ENCODE measurements around the gene OR5H1.

OR5H1 gene

DNA sequence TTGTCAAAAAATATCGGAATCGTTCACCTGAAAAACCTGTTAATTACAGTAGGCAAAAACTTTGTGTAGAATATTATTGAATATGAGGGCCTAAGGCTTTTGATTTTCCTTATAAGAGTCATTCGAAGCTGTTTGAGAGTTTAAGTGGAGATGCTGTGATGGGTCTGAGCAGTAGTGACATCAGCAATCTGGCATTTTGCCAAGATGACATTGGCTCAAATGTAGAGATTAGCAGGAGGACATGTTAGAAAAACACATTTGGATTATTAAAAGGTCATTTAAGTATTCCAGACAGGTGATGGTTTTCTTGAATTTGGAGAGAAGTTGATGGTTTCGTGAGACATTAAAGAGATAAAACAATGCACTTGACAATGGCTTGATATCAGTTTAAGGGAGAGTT lies 30.7 kb upstream of the OR5H1 start:
- no peaks in the 10 kb centered on the region for H3K27me3 ChIP-seq (ENCODE audit: control insufficient read depth, low read length)
- H3K9me2 ChIP-seq (replicated peaks; ENCODE audit: control insufficient read depth, low read length), result no peaks in the 10 kb centered on the region
- no peak overlapping the region for H3K4me2 ChIP-seq (ENCODE audit: low read length)
- no peaks in the 10 kb centered on the region for H3K79me2 ChIP-seq (ENCODE audit: control insufficient read depth, low read length)
- TF ChIP-seq CTCF (IDR thresholded peaks at IDR 0.05; ENCODE audit: low read depth, low read length, poor library complexity, severe bottlenecking), result no peak
- no peak for TF ChIP-seq EZH2phosphoT487 (IDR thresholded peaks at IDR 0.05; ENCODE audit: borderline replicate concordance, low read length)
- H3F3A ChIP-seq (ENCODE audit: control insufficient read depth, insufficient read depth), result no peaks in the 10 kb centered on the region
- H3K27ac ChIP-seq (ENCODE audit: low read depth, low read length), result no peak overlapping the region
- no peaks in the 10 kb centered on the region for H3K36me3 ChIP-seq (ENCODE audit: control insufficient read depth, low read length)
- H3K9me3 ChIP-seq (ENCODE audit: control insufficient read depth, insufficient read depth, low read length), result no peaks in the 10 kb centered on the region
- no peaks in the 10 kb centered on the region for H4K20me1 ChIP-seq (ENCODE audit: control insufficient read depth, insufficient read depth, low read depth, low read length)
- H3K4me1 ChIP-seq (ENCODE audit: control insufficient read depth, low read length), result no peaks in the 10 kb centered on the region
- no peak overlapping the region for H3K4me3 ChIP-seq (ENCODE audit: low read length)

- Histone ChIP-seq H4K20me1 (ENCODE audit: control insufficient read depth, insufficient read depth, low read depth, low read length) (no peaks in the 10 kb centered on the region), H3K9me2 (replicated peaks; ENCODE audit: control insufficient read depth, low read length) (no peaks in the 10 kb centered on the region), H3K4me2 (ENCODE audit: low read length) (no peak overlapping the region), H3K79me2 (ENCODE audit: control insufficient read depth, low read length) (no peaks in the 10 kb centered on the region), H3K4me1 (ENCODE audit: control insufficient read depth, low read length) (no peaks in the 10 kb centered on the region), H3K36me3 (ENCODE audit: control insufficient read depth, low read length) (no peaks in the 10 kb centered on the region), H3K27me3 (ENCODE audit: control insufficient read depth, low read length) (no peaks in the 10 kb centered on the region), H3F3A (ENCODE audit: control insufficient read depth, insufficient read depth) (no peaks in the 10 kb centered on the region), H3K27ac (ENCODE audit: low read depth, low read length) (no peak overlapping the region), H3K4me3 (ENCODE audit: low read length) (no peak overlapping the region), H3K9me3 (ENCODE audit: control insufficient read depth, insufficient read depth, low read length) (no peaks in the 10 kb centered on the region)
- no peak for TF ChIP-seq EZH2phosphoT487 (IDR thresholded peaks at IDR 0.05; ENCODE audit: borderline replicate concordance, low read length)
- no peak for TF ChIP-seq CTCF (IDR thresholded peaks at IDR 0.05; ENCODE audit: low read depth, low read length, poor library complexity, severe bottlenecking)
Measured at GRCh38 chr3:98108162-98108561, 22.4 kb upstream of the OR5H1 start.

- Histone ChIP-seq H3K36me3 (ENCODE audit: control insufficient read depth, low read length) (no peaks in the 10 kb centered on the region), H3K79me2 (ENCODE audit: control insufficient read depth, low read length) (no peaks in the 10 kb centered on the region), H4K20me1 (ENCODE audit: control insufficient read depth, insufficient read depth, low read depth, low read length) (no peaks in the 10 kb centered on the region), H3K27me3 (ENCODE audit: control insufficient read depth, low read length) (no peaks in the 10 kb centered on the region), H3K27ac (ENCODE audit: low read depth, low read length) (no peak overlapping the region), H3K4me2 (ENCODE audit: low read length) (no peak overlapping the region), H3K4me3 (ENCODE audit: low read length) (no peak overlapping the region), H3K9me3 (ENCODE audit: control insufficient read depth, insufficient read depth, low read length) (no peaks in the 10 kb centered on the region), H3K4me1 (ENCODE audit: control insufficient read depth, low read length) (no peaks in the 10 kb centered on the region), H3K9me2 (replicated peaks; ENCODE audit: control insufficient read depth, low read length) (no peaks in the 10 kb centered on the region), H3F3A (ENCODE audit: control insufficient read depth, insufficient read depth) (no peaks in the 10 kb centered on the region)
- TF ChIP-seq EZH2phosphoT487 (IDR thresholded peaks at IDR 0.05; ENCODE audit: borderline replicate concordance, low read length) (no peak), CTCF (IDR thresholded peaks at IDR 0.05; ENCODE audit: low read depth, low read length, poor library complexity, severe bottlenecking) (no peak)
Measured at GRCh38 chr3:98109807-98110549, 20.5 kb upstream of the OR5H1 start.
